HCT116 (cell line): Measurements from ENCODE around the gene HDHD5.

Experiments
- CEBPB ChIP-seq: IDR thresholded peaks from 2 replicates; pipeline ENCODE4 v1.6.1; 2012; ENCODE audit warnings: low read depth
- EZH2phosphoT487 ChIP-seq: fragments of 200-600 bp; IDR thresholded peaks from 2 replicates; pipeline ENCODE4 v1.6.1; 2018; ENCODE audit warnings: antibody characterized with exemption, borderline replicate concordance
- POLR2A ChIP-seq: IDR thresholded peaks from 2 replicates; pipeline ENCODE4 v1.7.0; 2011; ENCODE audit warnings: borderline replicate concordance; ENCODE audit not compliant: insufficient read depth, insufficient read length; ENCODE audit errors: extremely low read depth
- RAD21 ChIP-seq: IDR thresholded peaks from 2 replicates; pipeline ENCODE4 v1.6.1; 2012; ENCODE audit warnings: low read depth, mild to moderate bottlenecking
- SRF ChIP-seq: IDR thresholded peaks from 2 replicates; pipeline ENCODE4 v1.6.1; 2012; ENCODE audit warnings: low read depth
- ZBTB33 ChIP-seq: IDR thresholded peaks from 2 replicates; pipeline ENCODE4 v1.6.1; 2011; ENCODE audit warnings: mild to moderate bottlenecking, low read length, moderate library complexity; ENCODE audit not compliant: insufficient replicate concordance; ENCODE audit errors: extremely low read depth
- ZFX ChIP-seq: fragments of 450-650 bp; IDR thresholded peaks from 2 replicates; pipeline ENCODE4 v1.6.1; 2017
- TF ChIP-seq, protein P1 (sequence below), 3 experiments: fragments of 200-600 bp in 1 of 3; sonication (generic) in 1 of 3; IDR thresholded peaks in 2 of 3; conservative IDR thresholded peaks in 1 of 3; 2 replicates each; pipeline ENCODE4 v1.5.1; 2012 to 2017; ENCODE audit warnings: low read depth in 2 of 3, low read length in 2 of 3, antibody characterized with exemption in 1 of 3, borderline replicate concordance in 1 of 3, control low read depth in 1 of 3, mild to moderate bottlenecking in 1 of 3, mixed read lengths in 1 of 3, mixed run types in 1 of 3, moderate library complexity in 1 of 3; ENCODE audit not compliant: insufficient read depth in 1 of 3

GRCh38 chr22:17091851-17092250 lies 67.2 kb downstream of the HDHD5 start:
- TF ChIP-seq, protein P1, sequence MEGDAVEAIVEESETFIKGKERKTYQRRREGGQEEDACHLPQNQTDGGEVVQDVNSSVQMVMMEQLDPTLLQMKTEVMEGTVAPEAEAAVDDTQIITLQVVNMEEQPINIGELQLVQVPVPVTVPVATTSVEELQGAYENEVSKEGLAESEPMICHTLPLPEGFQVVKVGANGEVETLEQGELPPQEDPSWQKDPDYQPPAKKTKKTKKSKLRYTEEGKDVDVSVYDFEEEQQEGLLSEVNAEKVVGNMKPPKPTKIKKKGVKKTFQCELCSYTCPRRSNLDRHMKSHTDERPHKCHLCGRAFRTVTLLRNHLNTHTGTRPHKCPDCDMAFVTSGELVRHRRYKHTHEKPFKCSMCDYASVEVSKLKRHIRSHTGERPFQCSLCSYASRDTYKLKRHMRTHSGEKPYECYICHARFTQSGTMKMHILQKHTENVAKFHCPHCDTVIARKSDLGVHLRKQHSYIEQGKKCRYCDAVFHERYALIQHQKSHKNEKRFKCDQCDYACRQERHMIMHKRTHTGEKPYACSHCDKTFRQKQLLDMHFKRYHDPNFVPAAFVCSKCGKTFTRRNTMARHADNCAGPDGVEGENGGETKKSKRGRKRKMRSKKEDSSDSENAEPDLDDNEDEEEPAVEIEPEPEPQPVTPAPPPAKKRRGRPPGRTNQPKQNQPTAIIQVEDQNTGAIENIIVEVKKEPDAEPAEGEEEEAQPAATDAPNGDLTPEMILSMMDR (IDR thresholded peaks at IDR 0.05 in 2 of 3, conservative IDR thresholded peaks at IDR 0.05 in 1 of 3; ENCODE audit: borderline replicate concordance in 1 of 3, insufficient read depth in 1 of 3, low read depth in 2 of 3, low read length in 2 of 3), result no peak
- no peak for TF ChIP-seq RAD21
- no peak for TF ChIP-seq SRF
- TF ChIP-seq CEBPB, result no peak
- no peak for TF ChIP-seq POLR2A
- TF ChIP-seq ZFX, result no peak
- no peak for TF ChIP-seq EZH2phosphoT487
- TF ChIP-seq ZBTB33, result no peak
